Metanephros (tissue), 2 donors: ENCODE data around the gene SLC22A13. TPM values are rescaled to one million over a fixed set of nuclear protein-coding genes. Genes with fewer than 3 reads are reported as not detected.

Experiments
- small RNA-seq: library from RNA; depleted of rRNA; stranded (forward); fragments of <200 nt; gene quantifications from one replicate; pipeline ENCODE3, GENCODE V24; 2014; ENCODE audit warnings: low replicate concordance
- total RNA-seq: library from RNA; depleted of rRNA; stranded (reverse); fragments of >200 nt; gene quantifications from one replicate; pipeline ENCODE4 v1.2.3, GENCODE V29; 2014

SLC22A13 gene
- 6.1 TPM for total RNA-seq

DNA sequence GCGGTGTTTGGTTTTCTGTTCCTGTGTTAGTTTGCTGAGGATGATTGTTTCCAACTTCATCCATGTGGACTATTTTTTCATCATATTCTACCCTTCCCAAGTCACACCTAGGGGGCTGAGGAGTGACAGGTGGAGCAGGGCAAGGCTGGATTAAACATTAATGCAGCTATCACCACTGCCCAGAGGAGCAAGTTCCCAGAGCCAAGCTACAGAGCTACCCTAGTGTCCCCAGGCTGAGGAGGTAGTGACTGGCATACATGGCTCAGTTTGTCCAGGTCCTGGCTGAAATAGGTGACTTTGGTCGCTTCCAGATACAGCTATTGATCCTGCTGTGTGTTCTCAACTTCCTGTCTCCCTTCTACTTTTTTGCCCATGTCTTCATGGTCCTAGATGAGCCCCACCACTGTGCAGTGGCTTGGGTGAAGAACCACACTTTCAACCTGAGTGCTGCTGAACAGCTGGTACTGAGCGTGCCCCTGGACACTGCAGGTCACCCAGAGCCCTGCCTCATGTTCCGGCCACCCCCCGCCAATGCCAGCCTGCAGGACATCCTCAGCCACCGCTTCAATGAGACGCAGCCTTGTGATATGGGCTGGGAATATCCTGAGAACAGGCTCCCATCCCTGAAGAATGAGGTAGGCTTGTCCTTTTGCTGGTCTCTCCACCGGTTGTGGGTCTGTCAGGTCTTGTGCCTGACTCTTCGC is at the start of gene SLC22A13:
TSS of gene SLC22A13 (plus strand) at position 209 of the 704 bp plus-strand sequence. CDS start at position 258, 49 bp downstream.

GRCh38 chr3:38281895-38282686 is 16.5 kb downstream of the SLC22A13 start, which contains the start of gene SLC22A14:
TSS of gene SLC22A14 (plus strand) at chr3:38282294. CDS start at chr3:38306027, 23,733 bp downstream.

Small RNA genes within 50 kb of the gene (small RNA-seq; reads per million reads assigned to genes)
- gene RNU6-235P = not detected

Other genes with a start within 250 kb of the SLC22A13 start
- gene PLCD1, start 236.2 kb upstream of the SLC22A13 start, total RNA-seq = 33.8 TPM
- 2.4 TPM for gene DLEC1, start 226.6 kb upstream of the SLC22A13 start, total RNA-seq
- 62.8 TPM for gene ACAA1, start 128.7 kb upstream of the SLC22A13 start, total RNA-seq
- gene MYD88, start 127.2 kb upstream of the SLC22A13 start, total RNA-seq = 22.5 TPM
- 39.1 TPM for gene OXSR1, start 100.3 kb upstream of the SLC22A13 start, total RNA-seq
- gene SLC22A14, start 16.5 kb downstream of the SLC22A13 start, total RNA-seq = 1.7 TPM
- gene XYLB, start 81.0 kb downstream of the SLC22A13 start, total RNA-seq = 14.3 TPM
- 24.1 TPM for gene ACVR2B, start 188.1 kb downstream of the SLC22A13 start, total RNA-seq
- 13.5 TPM for gene EXOG, start 230.5 kb downstream of the SLC22A13 start, total RNA-seq